ENCODE measurements around the gene ABCG2.

DNA sequence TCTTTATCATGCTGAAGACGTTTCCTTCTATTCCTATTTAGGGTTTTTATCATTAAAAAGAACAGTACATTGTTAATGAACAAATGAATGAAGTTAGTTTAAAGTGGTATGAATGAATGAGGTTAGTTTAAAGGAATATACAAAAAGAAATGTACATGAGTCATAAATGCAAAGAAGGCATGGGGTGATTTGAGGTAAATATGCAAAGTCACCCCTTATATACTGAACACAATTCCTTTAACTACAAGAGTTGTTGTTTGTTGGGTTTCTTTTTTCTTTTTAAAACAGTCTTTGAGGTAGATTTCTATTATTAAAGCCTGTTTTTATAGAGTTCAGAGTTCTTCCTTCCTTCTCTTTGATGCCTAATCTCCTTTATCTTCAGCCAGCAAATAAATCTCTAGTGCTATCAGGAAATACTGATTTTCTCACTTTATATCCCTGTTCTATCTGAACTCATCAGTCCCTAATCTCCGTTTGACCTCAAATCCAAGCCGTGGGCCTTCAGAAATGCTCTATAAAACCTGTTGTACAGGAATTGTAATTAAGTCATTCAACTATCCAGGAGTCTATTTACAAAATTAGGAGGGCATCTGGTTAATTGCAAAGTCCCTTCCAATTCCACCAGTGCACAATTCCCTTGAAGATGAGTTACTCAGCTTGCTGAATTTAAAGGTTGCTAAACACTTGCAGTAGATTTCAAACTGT, 31.6 kb upstream of the ABCG2 start:
- TF ChIP-seq POLR2A (IDR thresholded peaks at IDR 0.05; ENCODE audit: low read depth, low read length) (no peak), POLR2AphosphoS5 (IDR thresholded peaks at IDR 0.05; ENCODE audit: low read depth, low read length) (no peak), TAF1 (IDR thresholded peaks at IDR 0.05; ENCODE audit: borderline replicate concordance, low read depth, low read length) (no peak)
